ENCODE results near the gene OOSP4B.
"Not testable (repeated sequence)": the region's sequence is repeated elsewhere in the genome, so short reads cannot be mapped to it uniquely, and the experiment has no call there.

Gene OOSP4B

GRCh38 chr11:60016881-60017280 is at the start of gene OOSP4B:
OOSP4B (plus strand) TSS chr11:60017181.
- no peak for DNase-seq (ENCODE audit: low read depth in 2 of 2)

GRCh38 chr11:59967677-59968394 is 49.1 kb upstream of the OOSP4B start:
- no peak for DNase-seq (ENCODE audit: low read depth in 2 of 2)

GRCh38 chr11:59968395-59968783 is 48.6 kb upstream of the OOSP4B start:
- DNase-seq (ENCODE audit: low read depth in 2 of 2), result no peak

GRCh38 chr11:59973097-59973496 is 43.9 kb upstream of the OOSP4B start:
- DNase-seq (ENCODE audit: low read depth in 2 of 2), result no peak

GRCh38 chr11:59981106-59981770 is 35.7 kb upstream of the OOSP4B start:
- no peak for DNase-seq (ENCODE audit: low read depth in 2 of 2)

- not testable (repeated sequence) for DNase-seq (ENCODE audit: low read depth in 2 of 2)
Observed at GRCh38 chr11:59982037-59982436, 34.9 kb upstream of the OOSP4B start.

GRCh38 chr11:59983212-59983611 is 33.8 kb upstream of the OOSP4B start:
- no peak for DNase-seq (ENCODE audit: low read depth in 2 of 2)

GRCh38 chr11:59984368-59984767 is 32.6 kb upstream of the OOSP4B start:
- no peak for DNase-seq (ENCODE audit: low read depth in 2 of 2)

GRCh38 chr11:59990421-59990820 is 26.6 kb upstream of the OOSP4B start:
- DNase-seq (ENCODE audit: low read depth in 2 of 2), result no peak

GRCh38 chr11:59992425-59992824 is 24.6 kb upstream of the OOSP4B start:
- DNase-seq (ENCODE audit: low read depth in 2 of 2), result no peak

GRCh38 chr11:59997800-59998199 is 19.2 kb upstream of the OOSP4B start:
- DNase-seq (ENCODE audit: low read depth in 2 of 2), result no peak

- DNase-seq (ENCODE audit: low read depth in 2 of 2), result no peak
Observed at GRCh38 chr11:59999691-60000090, 17.3 kb upstream of the OOSP4B start.

GRCh38 chr11:60003729-60004128 is 13.3 kb upstream of the OOSP4B start:
- DNase-seq (ENCODE audit: low read depth in 2 of 2), result no peak

- DNase-seq (ENCODE audit: low read depth in 2 of 2), result no peak
Observed at GRCh38 chr11:60005360-60005759, 11.6 kb upstream of the OOSP4B start.

- no peak for DNase-seq (ENCODE audit: low read depth in 2 of 2)
Observed at GRCh38 chr11:60018058-60018457, 1.1 kb downstream of the OOSP4B start.

- DNase-seq (ENCODE audit: low read depth in 2 of 2), result not testable (repeated sequence)
Observed at GRCh38 chr11:60020376-60020775, 3.4 kb downstream of the OOSP4B start.

- no peak for DNase-seq (ENCODE audit: low read depth in 2 of 2)
Observed at GRCh38 chr11:60029015-60029632, 12.1 kb downstream of the OOSP4B start.

GRCh38 chr11:60040109-60040508 is 23.1 kb downstream of the OOSP4B start, which contains the start of gene OOSP2:
OOSP2 (plus strand) TSS chr11:60040409; CDS start chr11:60040460, 51 bp downstream.
- DNase-seq (ENCODE audit: low read depth in 2 of 2), result no peak

- DNase-seq (ENCODE audit: low read depth in 2 of 2), result not testable (repeated sequence)
Observed at GRCh38 chr11:60050422-60050821, 33.4 kb downstream of the OOSP4B start.

GRCh38 chr11:60050839-60051238 is 33.9 kb downstream of the OOSP4B start:
- DNase-seq (ENCODE audit: low read depth in 2 of 2), result not testable (repeated sequence)

GRCh38 chr11:60056349-60056969 is 39.5 kb downstream of the OOSP4B start, which contains the start of gene MS4A3:
MS4A3 (plus strand) TSS chr11:60056665; CDS start chr11:60061161, 4,496 bp downstream.
- no peak for DNase-seq (ENCODE audit: low read depth in 2 of 2)

- no peak for DNase-seq (ENCODE audit: low read depth in 2 of 2)
Observed at GRCh38 chr11:60059052-60059451, 42.1 kb downstream of the OOSP4B start.

All from stimulated activated CD4-positive, alpha-beta T cell treated with anti-CD3 and anti-CD28 coated beads, Interleukin-12 subunit alpha, Interleukin-12 subunit beta, amount 100 ng/mL, for 24 hours (primary cell).